Panc1 (cell line): ENCODE measurements around the gene TK2. TPM values are rescaled to one million over a fixed set of nuclear protein-coding genes. Genes with fewer than 3 reads are reported as not detected.

Experiments used
- ATAC-seq: fragments of 200-7000 bp; cut with Tn5 transposase; 2 replicates; pipeline ENCODE4 v1.9.1; 2020; ENCODE audit warnings: mild to moderate bottlenecking, moderate library complexity
- BruUV-seq: library from RNA; stranded (reverse); fragments of 400-500 nt; replicated peaks from 2 replicates; lab custom pipeline; 2021; lab: Mats Ljungman, UMichigan
- CTCF ChIA-PET: fragments of 300-600 bp; sonication (Branson Sonifier 250); formaldehyde crosslinking; loops from one replicate; lab custom pipeline; 2022; ENCODE audit warnings: antibody characterized with exemption; lab: Charles Lee
- POLR2A ChIA-PET: fragments of 300-600 bp; sonication (Branson Sonifier 250); formaldehyde crosslinking; loops from one replicate; lab custom pipeline; 2022; ENCODE audit warnings: antibody characterized with exemption; lab: Charles Lee
- DNase-seq: peaks from one replicate; pipeline ENCODE4 v3.0.0-alpha.2; 2010; ENCODE audit warnings: low read depth, low spot score
- H3K27ac ChIP-seq: 2 replicates; pipeline ENCODE4 v1.5.1; 2011; ENCODE audit warnings: mild to moderate bottlenecking, low read length, inconsistent platforms
- H3K27me3 ChIP-seq: fragments of 200-500 bp; sonication (Bioruptor generic); 2 replicates; pipeline ENCODE4 v1.6.0; 2014; ENCODE audit warnings: low read length, inconsistent platforms; ENCODE audit not compliant: control insufficient read depth, insufficient read depth
- H3K36me3 ChIP-seq: fragments of 200-500 bp; sonication (Bioruptor generic); 2 replicates; pipeline ENCODE4 v1.5.1; 2014; ENCODE audit warnings: inconsistent platforms, mild to moderate bottlenecking, low read length, moderate library complexity; ENCODE audit not compliant: control insufficient read depth, insufficient read depth
- H3K4me1 ChIP-seq: 2 replicates; pipeline ENCODE4 v1.5.1; 2011; ENCODE audit warnings: inconsistent platforms, mild to moderate bottlenecking, low read length, moderate library complexity; ENCODE audit not compliant: control insufficient read depth, insufficient read depth
- H3K4me3 ChIP-seq, 2 experiments: 2 replicates each; pipeline ENCODE4 v1.5.1; 2011 to 2012; ENCODE audit warnings: low read depth in 2 of 2, low read length in 2 of 2, mild to moderate bottlenecking in 2 of 2, inconsistent platforms in 1 of 2, moderate library complexity in 1 of 2
- H3K9me3 ChIP-seq: fragments of 200-500 bp; sonication (Bioruptor generic); 2 replicates; pipeline ENCODE4 v1.5.1; 2014; ENCODE audit warnings: low read depth, mild to moderate bottlenecking, inconsistent platforms, low read length, moderate library complexity; ENCODE audit not compliant: control insufficient read depth, insufficient read depth
- POLR2AphosphoS5 ChIP-seq: IDR thresholded peaks from 2 replicates; pipeline ENCODE4 v1.6.1; 2012; ENCODE audit warnings: mild to moderate bottlenecking, low read depth, low read length, moderate library complexity
- SIN3A ChIP-seq: IDR thresholded peaks from 2 replicates; pipeline ENCODE4 v1.6.1; 2012; ENCODE audit warnings: low read depth, mild to moderate bottlenecking, low read length, moderate library complexity, borderline replicate concordance; ENCODE audit not compliant: insufficient read depth
- TCF7L2 ChIP-seq: IDR thresholded peaks from 2 replicates; pipeline ENCODE4 v1.6.1; 2011; ENCODE audit warnings: mild to moderate bottlenecking, low read depth, low read length, inconsistent platforms
- in situ Hi-C: cut with HindIII; loops from 2 replicates; pipeline ENCODE4 v1.10.0; 2016; ENCODE audit warnings: low sequenced_read_pairs, low pct_unique_long_range_greater_than_20kb
- intact Hi-C: fragments of 100-400 bp; cut with micrococcal nuclease; formaldehyde crosslinking; loops from one replicate; pipeline ENCODE4 v1.10.0; 2022; ENCODE audit not compliant: unreplicated experiment
- total RNA-seq: library from RNA; stranded (reverse); gene quantifications from one replicate; pipeline ENCODE4 v1.2.1, GENCODE V29; 2021; ENCODE audit not compliant: unreplicated experiment
- TF ChIP-seq, protein P1 (sequence below), 2 experiments: IDR thresholded peaks; 2 replicates each; pipeline ENCODE4 v1.6.1; 2011 to 2012; ENCODE audit warnings: low read depth in 2 of 2, control low read depth in 1 of 2, low read length in 1 of 2, mild to moderate bottlenecking in 1 of 2, moderate library complexity in 1 of 2; ENCODE audit not compliant: insufficient read depth in 1 of 2
- TF ChIP-seq, protein P2 (sequence below): fragments of 450-650 bp; IDR thresholded peaks from 2 replicates; pipeline ENCODE4 v1.5.1; 2017; ENCODE audit warnings: mild to moderate bottlenecking

Gene TK2
- total RNA-seq, 1 experiment from 2014 or later: 17.1 TPM

DNA sequence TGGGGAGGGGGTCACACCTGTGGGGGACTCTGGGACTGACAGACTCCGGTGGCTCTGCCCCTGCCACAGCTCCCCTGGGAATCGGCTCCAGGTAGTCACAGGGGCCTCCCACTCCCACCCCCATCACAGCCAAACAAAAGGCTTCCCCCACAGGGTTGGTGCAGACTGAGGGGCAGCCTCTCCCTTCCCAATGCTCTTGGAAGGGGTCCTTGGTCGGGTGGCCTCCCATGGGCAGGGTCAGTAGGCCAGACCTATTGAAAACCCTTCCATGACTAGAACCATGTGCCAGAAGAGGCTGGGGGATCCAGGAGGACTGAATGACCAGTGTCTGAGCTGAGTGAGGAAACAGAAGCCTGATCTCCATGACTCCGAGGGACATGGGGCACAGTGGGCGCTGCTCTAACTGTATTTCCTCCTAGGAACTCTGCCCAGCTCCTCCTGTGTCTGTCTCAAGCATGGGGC is 28.6 kb downstream of the TK2 start:
- CTCF ChIA-PET: interaction anchor here (0.5 kb wide), 1 partner anchor 11 kb away, joined by 4 read pairs; no protein-coding TSS in a partner anchor
- no peak overlapping the region for H3K4me3 ChIP-seq

DNA sequence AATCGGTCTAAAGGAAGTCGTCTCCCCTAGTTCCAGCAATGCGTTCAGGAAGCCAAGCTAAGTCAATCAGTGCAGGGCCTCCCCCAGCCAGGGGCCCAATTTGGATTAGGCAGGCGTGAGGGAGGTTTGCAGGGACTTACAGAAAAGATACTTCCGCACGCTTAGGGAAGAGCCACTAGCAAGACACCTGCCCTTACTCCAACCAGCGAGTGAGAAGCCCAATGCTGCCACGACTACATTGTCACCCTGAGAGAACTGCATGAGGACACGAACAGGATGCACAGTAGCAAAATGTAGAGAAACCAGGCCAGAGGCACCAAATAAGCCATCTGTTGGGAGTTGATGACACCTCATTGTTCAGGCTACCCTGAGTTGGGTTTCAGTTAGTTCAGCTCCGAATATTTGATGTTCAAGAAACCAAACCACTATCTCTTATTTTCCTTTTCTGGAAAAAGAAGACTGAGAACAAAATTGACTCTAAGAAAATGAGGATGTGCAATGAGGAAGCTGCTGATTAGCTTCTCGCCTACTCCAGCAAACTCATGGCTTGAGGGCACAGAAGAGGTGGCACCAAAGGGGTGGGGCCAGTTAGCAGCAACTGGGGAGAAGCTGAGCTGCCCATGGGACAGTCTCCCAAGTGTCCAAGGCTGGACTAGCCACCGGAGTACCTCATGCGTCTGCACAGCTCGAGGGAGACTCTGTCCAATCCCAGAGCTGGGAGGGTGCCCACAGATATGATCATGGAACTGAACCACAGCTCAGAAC is 29.3 kb downstream of the TK2 start:
- POLR2A ChIA-PET: no interaction called here
- no peak overlapping the region for H3K27ac ChIP-seq
- in situ Hi-C loops (no loop called here), intact Hi-C loops (no loop called here)
- TF ChIP-seq, protein P1, sequence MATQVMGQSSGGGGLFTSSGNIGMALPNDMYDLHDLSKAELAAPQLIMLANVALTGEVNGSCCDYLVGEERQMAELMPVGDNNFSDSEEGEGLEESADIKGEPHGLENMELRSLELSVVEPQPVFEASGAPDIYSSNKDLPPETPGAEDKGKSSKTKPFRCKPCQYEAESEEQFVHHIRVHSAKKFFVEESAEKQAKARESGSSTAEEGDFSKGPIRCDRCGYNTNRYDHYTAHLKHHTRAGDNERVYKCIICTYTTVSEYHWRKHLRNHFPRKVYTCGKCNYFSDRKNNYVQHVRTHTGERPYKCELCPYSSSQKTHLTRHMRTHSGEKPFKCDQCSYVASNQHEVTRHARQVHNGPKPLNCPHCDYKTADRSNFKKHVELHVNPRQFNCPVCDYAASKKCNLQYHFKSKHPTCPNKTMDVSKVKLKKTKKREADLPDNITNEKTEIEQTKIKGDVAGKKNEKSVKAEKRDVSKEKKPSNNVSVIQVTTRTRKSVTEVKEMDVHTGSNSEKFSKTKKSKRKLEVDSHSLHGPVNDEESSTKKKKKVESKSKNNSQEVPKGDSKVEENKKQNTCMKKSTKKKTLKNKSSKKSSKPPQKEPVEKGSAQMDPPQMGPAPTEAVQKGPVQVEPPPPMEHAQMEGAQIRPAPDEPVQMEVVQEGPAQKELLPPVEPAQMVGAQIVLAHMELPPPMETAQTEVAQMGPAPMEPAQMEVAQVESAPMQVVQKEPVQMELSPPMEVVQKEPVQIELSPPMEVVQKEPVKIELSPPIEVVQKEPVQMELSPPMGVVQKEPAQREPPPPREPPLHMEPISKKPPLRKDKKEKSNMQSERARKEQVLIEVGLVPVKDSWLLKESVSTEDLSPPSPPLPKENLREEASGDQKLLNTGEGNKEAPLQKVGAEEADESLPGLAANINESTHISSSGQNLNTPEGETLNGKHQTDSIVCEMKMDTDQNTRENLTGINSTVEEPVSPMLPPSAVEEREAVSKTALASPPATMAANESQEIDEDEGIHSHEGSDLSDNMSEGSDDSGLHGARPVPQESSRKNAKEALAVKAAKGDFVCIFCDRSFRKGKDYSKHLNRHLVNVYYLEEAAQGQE (IDR thresholded peaks at IDR 0.05; ENCODE audit: insufficient read depth in 1 of 2, low read depth in 2 of 2, low read length in 1 of 2): no peak
- no peak for TF ChIP-seq TCF7L2
- TF ChIP-seq POLR2AphosphoS5: no peak
- no peak for TF ChIP-seq SIN3A
- TF ChIP-seq, protein P2, sequence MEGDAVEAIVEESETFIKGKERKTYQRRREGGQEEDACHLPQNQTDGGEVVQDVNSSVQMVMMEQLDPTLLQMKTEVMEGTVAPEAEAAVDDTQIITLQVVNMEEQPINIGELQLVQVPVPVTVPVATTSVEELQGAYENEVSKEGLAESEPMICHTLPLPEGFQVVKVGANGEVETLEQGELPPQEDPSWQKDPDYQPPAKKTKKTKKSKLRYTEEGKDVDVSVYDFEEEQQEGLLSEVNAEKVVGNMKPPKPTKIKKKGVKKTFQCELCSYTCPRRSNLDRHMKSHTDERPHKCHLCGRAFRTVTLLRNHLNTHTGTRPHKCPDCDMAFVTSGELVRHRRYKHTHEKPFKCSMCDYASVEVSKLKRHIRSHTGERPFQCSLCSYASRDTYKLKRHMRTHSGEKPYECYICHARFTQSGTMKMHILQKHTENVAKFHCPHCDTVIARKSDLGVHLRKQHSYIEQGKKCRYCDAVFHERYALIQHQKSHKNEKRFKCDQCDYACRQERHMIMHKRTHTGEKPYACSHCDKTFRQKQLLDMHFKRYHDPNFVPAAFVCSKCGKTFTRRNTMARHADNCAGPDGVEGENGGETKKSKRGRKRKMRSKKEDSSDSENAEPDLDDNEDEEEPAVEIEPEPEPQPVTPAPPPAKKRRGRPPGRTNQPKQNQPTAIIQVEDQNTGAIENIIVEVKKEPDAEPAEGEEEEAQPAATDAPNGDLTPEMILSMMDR: no peak
- DNase-seq (no peak), ATAC-seq (no peak)
- no peak overlapping the region for H3K4me3 ChIP-seq
- peaks cover 30% of the 10 kb centered on the region for H3K4me1 ChIP-seq
- H3K9me3 ChIP-seq: no peaks in the 10 kb centered on the region
- no peaks in the 10 kb centered on the region for H3K27me3 ChIP-seq
- no TSS peak for BruUV-seq
- H3K36me3 ChIP-seq: no peaks in the 10 kb centered on the region
- CTCF ChIA-PET: no interaction called here

More for the DNA sequence above, 28.6 kb downstream of the TK2 start:
- ATAC-seq (no peak), DNase-seq (no peak)
- H3K27ac ChIP-seq: no peak overlapping the region
- no peaks in the 10 kb centered on the region for H3K9me3 ChIP-seq
- no peaks in the 10 kb centered on the region for H3K36me3 ChIP-seq
- H3K27me3 ChIP-seq: no peaks in the 10 kb centered on the region
- peaks cover 28% of the 10 kb centered on the region for H3K4me1 ChIP-seq
- TF ChIP-seq SIN3A: no peak
- TF ChIP-seq, protein P1 (IDR thresholded peaks at IDR 0.05; ENCODE audit: insufficient read depth in 1 of 2, low read depth in 2 of 2, low read length in 1 of 2): no peak
- no peak for TF ChIP-seq TCF7L2
- TF ChIP-seq POLR2AphosphoS5: no peak
- TF ChIP-seq, protein P2: no peak
- in situ Hi-C loops: no loop called here
- POLR2A ChIA-PET: no interaction called here
- intact Hi-C loops: no loop called here
- BruUV-seq: no TSS peak
